Tibial nerve (tissue), 3 donors: ENCODE data around the gene RASAL2.

Experiments
- CTCF ChIP-seq, 5 experiments: fragments of 200-600 bp in 3 of 5; fragments of 450-650 bp in 2 of 5; sonication (generic) in 3 of 5; IDR thresholded peaks; one replicate each; pipeline ENCODE4 v1.5.1; 2016 to 2019; ENCODE audit warnings: antibody characterized with exemption in 5 of 5, mild to moderate bottlenecking in 3 of 5, moderate library complexity in 2 of 5
- POLR2A ChIP-seq, 2 donors: fragments of 450-650 bp; IDR thresholded peaks; one replicate each; pipeline ENCODE4 v1.6.1; 2017; ENCODE audit warnings: antibody characterized with exemption in 2 of 2, mild to moderate bottlenecking in 2 of 2, moderate library complexity in 2 of 2

GRCh38 chr1:178065250-178065649, 28.7 kb upstream of the RASAL2 start:
- TF ChIP-seq CTCF (IDR thresholded peaks at IDR 0.05), result no peak
- TF ChIP-seq POLR2A (IDR thresholded peaks at IDR 0.05), result no peak
